Neutrophil (primary cell): ENCODE measurements around the gene ZNF316.

Source experiments
- H3K27ac ChIP-seq: fragments of 200-600 bp; sonication (generic); 2 replicates; pipeline ENCODE4 v1.5.1; 2016; ENCODE audit warnings: mild to moderate bottlenecking, moderate library complexity
- H3K27me3 ChIP-seq: fragments of 200-600 bp; sonication (generic); 2 replicates; pipeline ENCODE4 v1.6.0; 2016; ENCODE audit warnings: mild to moderate bottlenecking
- H3K36me3 ChIP-seq: fragments of 200-600 bp; sonication (generic); 2 replicates; pipeline ENCODE4 v1.5.1; 2017
- H3K4me1 ChIP-seq, 2 experiments: fragments of 200-600 bp in 1 of 2; sonication (generic) in 1 of 2; 1 replicate in 1 of 2; 2 replicates in 1 of 2; pipeline versions ENCODE4 v1.5.1 to v1.6.1; 2013 to 2016; ENCODE audit warnings: low read depth in 1 of 2, low read length in 1 of 2, mild to moderate bottlenecking in 1 of 2, moderate library complexity in 1 of 2; ENCODE audit not compliant: control insufficient read depth in 1 of 2, insufficient read depth in 1 of 2
- H3K4me3 ChIP-seq, 2 experiments: fragments of 200-600 bp in 1 of 2; sonication (generic) in 1 of 2; 1 replicate in 1 of 2; 2 replicates in 1 of 2; pipeline ENCODE4 v1.5.1; 2013 to 2016; ENCODE audit warnings: low read depth in 1 of 2, low read length in 1 of 2, mild to moderate bottlenecking in 1 of 2, moderate library complexity in 1 of 2
- H3K9me3 ChIP-seq: fragments of 200-600 bp; sonication (generic); 2 replicates; pipeline ENCODE4 v1.5.1; 2016
- TF ChIP-seq, protein P1 (sequence below): fragments of 200-600 bp; sonication (generic); IDR thresholded peaks from 2 replicates; pipeline ENCODE4 v1.5.1; 2016; ENCODE audit warnings: antibody characterized with exemption

Gene ZNF316

DNA sequence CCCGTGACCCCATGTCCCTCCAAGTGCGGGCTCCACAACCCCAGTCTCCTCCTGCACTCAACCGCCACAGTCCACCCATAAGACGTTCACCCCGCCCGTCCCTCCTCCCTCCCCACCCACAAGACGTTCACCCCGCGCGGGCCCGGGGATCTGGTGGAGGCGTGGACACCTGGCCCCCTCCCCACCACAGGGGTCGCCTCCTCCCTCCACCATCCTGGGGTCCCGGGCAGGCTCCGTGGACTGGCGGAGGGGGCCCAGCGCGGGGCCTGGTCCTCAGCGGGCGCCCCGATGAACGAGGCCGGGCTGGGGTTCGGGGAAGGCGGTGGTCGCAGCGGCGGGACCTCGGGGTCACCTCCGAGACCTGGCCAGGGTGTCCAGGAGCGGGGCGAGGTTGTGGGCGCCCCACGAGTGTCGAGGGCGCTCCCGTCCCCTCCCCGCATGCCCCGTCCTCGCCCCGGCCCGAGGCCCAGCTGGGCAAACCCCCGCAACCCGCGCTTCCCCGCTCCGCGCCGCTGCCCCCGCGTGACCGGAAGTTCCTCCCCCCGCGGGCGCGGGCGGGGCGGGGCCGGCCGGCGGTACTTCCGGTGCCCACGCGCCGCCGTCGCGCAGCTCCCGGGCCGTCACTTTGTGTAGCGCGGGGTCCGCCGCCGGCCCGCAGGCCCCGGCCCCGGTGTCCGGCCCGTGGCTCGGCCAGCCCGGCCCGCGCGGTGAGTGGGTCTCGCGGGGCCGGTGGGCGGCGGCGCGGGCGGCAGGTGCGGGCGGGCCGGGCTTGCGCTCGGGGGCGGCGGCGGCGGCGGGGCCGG, at the start of gene ZNF316:
Gene ZNF316, plus strand, starts transcription at position 578 of the 803 bp plus-strand sequence. CDS start 5,092 bp downstream, outside the sequence.
- Histone ChIP-seq H3K4me1 (peaks cover 45 to 50% of the 10 kb centered on the region in 2 experiments), H3K36me3 (peaks cover 24% of the 10 kb centered on the region), H3K9me3 (no peaks in the 10 kb centered on the region), H3K4me3 (peak within 1 kb of the TSS; percentile 72 to 79), H3K27ac (peak within 1 kb of the TSS; percentile 96), H3K27me3 (no peaks in the 10 kb centered on the region)
- TF ChIP-seq, protein P1, sequence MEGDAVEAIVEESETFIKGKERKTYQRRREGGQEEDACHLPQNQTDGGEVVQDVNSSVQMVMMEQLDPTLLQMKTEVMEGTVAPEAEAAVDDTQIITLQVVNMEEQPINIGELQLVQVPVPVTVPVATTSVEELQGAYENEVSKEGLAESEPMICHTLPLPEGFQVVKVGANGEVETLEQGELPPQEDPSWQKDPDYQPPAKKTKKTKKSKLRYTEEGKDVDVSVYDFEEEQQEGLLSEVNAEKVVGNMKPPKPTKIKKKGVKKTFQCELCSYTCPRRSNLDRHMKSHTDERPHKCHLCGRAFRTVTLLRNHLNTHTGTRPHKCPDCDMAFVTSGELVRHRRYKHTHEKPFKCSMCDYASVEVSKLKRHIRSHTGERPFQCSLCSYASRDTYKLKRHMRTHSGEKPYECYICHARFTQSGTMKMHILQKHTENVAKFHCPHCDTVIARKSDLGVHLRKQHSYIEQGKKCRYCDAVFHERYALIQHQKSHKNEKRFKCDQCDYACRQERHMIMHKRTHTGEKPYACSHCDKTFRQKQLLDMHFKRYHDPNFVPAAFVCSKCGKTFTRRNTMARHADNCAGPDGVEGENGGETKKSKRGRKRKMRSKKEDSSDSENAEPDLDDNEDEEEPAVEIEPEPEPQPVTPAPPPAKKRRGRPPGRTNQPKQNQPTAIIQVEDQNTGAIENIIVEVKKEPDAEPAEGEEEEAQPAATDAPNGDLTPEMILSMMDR: no peak

DNA sequence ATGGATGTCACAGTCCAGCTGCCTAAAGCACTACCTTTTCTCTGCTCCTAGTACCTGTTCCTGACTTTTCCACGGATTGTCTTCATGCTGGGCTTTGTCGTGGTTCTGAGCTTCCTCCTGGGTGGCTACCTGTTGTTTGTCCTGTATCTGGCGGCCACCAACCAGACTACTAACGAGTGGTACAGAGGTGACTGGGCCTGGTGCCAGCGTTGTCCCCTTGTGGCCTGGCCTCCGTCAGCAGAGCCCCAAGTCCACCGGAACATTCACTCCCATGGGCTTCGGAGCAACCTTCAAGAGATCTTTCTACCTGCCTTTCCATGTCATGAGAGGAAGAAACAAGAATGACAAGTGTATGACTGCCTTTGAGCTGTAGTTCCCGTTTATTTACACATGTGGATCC, 48.6 kb upstream of the ZNF316 start:
- Histone ChIP-seq H3K4me1 (peaks cover 16 to 27% of the 10 kb centered on the region in 2 experiments), H3K36me3 (peaks cover 27% of the 10 kb centered on the region), H3K4me3 (no peak overlapping the region), H3K9me3 (no peaks in the 10 kb centered on the region), H3K27me3 (no peaks in the 10 kb centered on the region), H3K27ac (no peak overlapping the region)
- TF ChIP-seq, protein P1: no peak

GRCh38 chr7:6589151-6589828, 47.8 kb upstream of the ZNF316 start:
- Histone ChIP-seq H3K27ac (peak overlapping the region; percentile 93), H3K27me3 (no peaks in the 10 kb centered on the region), H3K36me3 (peaks cover 30% of the 10 kb centered on the region), H3K4me1 (peaks cover 16 to 27% of the 10 kb centered on the region in 2 experiments), H3K9me3 (no peaks in the 10 kb centered on the region), H3K4me3 (peak overlapping the region; percentile 87 to 90)
- TF ChIP-seq, protein P1: no peak

- H3K9me3 ChIP-seq: no peaks in the 10 kb centered on the region
- H3K36me3 ChIP-seq: peaks cover 30% of the 10 kb centered on the region
- peaks cover 16 to 27% of the 10 kb centered on the region in 2 experiments for H3K4me1 ChIP-seq
- no peaks in the 10 kb centered on the region for H3K27me3 ChIP-seq
- TF ChIP-seq, protein P1: peak; percentile 90
- peak within 1 kb of the TSS; percentile 87 to 90 for H3K4me3 ChIP-seq
- H3K27ac ChIP-seq: peak within 1 kb of the TSS; percentile 93
These were observed 47.1 kb upstream of the ZNF316 start, which contains the start of gene INTS15 for GRCh38 chr7:6589829-6590644. INTS15 (plus strand) TSS chr7:6590021; CDS start chr7:6590284, 263 bp downstream.

- Histone ChIP-seq H3K4me3 (peak overlapping the region; percentile 87 to 90), H3K4me1 (peaks cover 16 to 27% of the 10 kb centered on the region in 2 experiments), H3K27ac (peak overlapping the region; percentile 93), H3K9me3 (no peaks in the 10 kb centered on the region), H3K27me3 (no peaks in the 10 kb centered on the region), H3K36me3 (peaks cover 36% of the 10 kb centered on the region)
- TF ChIP-seq, protein P1: no peak
These were observed 46.4 kb upstream of the ZNF316 start for GRCh38 chr7:6590645-6591110.
